ENCODE data around the gene PDIA2. TPM values are rescaled to one million over a fixed set of nuclear protein-coding genes. Genes with fewer than 3 reads are reported as not detected.

The PDIA2 gene
- total RNA-seq, 1 experiment from 2014 or later, result 1.1 TPM

DNA sequence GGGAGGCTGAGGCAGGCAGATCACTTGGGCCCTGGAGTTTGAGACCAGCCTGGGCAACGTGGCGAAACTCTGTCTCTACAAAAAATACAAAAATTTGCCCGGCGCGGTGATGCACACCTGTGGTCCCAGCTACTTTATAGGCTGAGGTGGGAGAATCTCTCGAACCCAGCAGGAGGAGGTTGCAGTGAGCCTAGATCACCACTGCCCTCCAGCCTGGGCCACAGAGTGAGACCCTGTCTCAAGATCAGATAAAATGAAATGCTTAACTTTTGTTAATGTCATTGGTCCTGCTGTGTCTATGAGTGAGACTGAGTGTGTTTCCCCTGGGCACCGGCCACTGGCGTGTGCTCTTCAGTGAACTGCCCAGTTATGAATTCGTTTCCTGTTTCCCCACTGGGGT is 37.9 kb upstream of the PDIA2 start:
- intact Hi-C loops (cut with micrococcal nuclease; ENCODE audit: unreplicated experiment), result no loop called here
- DNase-seq (ENCODE audit: low read depth, low spot score) (no peak), ATAC-seq (no peak)
- H3K4me1 ChIP-seq (ENCODE audit: control insufficient read depth, insufficient read depth, low read length), result peaks cover under 1% of the 10 kb centered on the region; the same call in 1 of the 2 replicates
- ChIA-PET CTCF (no interaction called here), POLR2A (interaction anchor here (0.6 kb wide), 1 partner anchor 11 kb away, joined by 3 read pairs; no protein-coding TSS in a partner anchor)
- H3K36me3 ChIP-seq (ENCODE audit: control insufficient read depth, insufficient read depth, low read length), result no peaks in the 10 kb centered on the region
- H3K9me3 ChIP-seq (ENCODE audit: control insufficient read depth, insufficient read depth, low read depth, low read length), result no peaks in the 10 kb centered on the region
- H3K4me3 ChIP-seq (ENCODE audit: low read depth in 2 of 2, low read length in 2 of 2), result no peak overlapping the region
- in situ Hi-C loops (cut with HindIII; ENCODE audit: low pct_unique_long_range_greater_than_20kb, low sequenced_read_pairs), result no loop called here
- no peak for TF ChIP-seq SIN3A (IDR thresholded peaks at IDR 0.05; ENCODE audit: borderline replicate concordance, insufficient read depth, low read depth, low read length)
- TF ChIP-seq, protein P1, sequence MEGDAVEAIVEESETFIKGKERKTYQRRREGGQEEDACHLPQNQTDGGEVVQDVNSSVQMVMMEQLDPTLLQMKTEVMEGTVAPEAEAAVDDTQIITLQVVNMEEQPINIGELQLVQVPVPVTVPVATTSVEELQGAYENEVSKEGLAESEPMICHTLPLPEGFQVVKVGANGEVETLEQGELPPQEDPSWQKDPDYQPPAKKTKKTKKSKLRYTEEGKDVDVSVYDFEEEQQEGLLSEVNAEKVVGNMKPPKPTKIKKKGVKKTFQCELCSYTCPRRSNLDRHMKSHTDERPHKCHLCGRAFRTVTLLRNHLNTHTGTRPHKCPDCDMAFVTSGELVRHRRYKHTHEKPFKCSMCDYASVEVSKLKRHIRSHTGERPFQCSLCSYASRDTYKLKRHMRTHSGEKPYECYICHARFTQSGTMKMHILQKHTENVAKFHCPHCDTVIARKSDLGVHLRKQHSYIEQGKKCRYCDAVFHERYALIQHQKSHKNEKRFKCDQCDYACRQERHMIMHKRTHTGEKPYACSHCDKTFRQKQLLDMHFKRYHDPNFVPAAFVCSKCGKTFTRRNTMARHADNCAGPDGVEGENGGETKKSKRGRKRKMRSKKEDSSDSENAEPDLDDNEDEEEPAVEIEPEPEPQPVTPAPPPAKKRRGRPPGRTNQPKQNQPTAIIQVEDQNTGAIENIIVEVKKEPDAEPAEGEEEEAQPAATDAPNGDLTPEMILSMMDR (IDR thresholded peaks at IDR 0.05), result no peak
- no peak for TF ChIP-seq POLR2AphosphoS5 (IDR thresholded peaks at IDR 0.05; ENCODE audit: low read depth, low read length)
- TF ChIP-seq, protein P2, sequence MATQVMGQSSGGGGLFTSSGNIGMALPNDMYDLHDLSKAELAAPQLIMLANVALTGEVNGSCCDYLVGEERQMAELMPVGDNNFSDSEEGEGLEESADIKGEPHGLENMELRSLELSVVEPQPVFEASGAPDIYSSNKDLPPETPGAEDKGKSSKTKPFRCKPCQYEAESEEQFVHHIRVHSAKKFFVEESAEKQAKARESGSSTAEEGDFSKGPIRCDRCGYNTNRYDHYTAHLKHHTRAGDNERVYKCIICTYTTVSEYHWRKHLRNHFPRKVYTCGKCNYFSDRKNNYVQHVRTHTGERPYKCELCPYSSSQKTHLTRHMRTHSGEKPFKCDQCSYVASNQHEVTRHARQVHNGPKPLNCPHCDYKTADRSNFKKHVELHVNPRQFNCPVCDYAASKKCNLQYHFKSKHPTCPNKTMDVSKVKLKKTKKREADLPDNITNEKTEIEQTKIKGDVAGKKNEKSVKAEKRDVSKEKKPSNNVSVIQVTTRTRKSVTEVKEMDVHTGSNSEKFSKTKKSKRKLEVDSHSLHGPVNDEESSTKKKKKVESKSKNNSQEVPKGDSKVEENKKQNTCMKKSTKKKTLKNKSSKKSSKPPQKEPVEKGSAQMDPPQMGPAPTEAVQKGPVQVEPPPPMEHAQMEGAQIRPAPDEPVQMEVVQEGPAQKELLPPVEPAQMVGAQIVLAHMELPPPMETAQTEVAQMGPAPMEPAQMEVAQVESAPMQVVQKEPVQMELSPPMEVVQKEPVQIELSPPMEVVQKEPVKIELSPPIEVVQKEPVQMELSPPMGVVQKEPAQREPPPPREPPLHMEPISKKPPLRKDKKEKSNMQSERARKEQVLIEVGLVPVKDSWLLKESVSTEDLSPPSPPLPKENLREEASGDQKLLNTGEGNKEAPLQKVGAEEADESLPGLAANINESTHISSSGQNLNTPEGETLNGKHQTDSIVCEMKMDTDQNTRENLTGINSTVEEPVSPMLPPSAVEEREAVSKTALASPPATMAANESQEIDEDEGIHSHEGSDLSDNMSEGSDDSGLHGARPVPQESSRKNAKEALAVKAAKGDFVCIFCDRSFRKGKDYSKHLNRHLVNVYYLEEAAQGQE (IDR thresholded peaks at IDR 0.05; ENCODE audit: insufficient read depth in 1 of 2, low read depth in 2 of 2, low read length in 1 of 2), result no peak
- no peak for TF ChIP-seq TCF7L2 (IDR thresholded peaks at IDR 0.05; ENCODE audit: low read depth, low read length)
- H3K27me3 ChIP-seq (ENCODE audit: control insufficient read depth, insufficient read depth, low read length), result no peaks in the 10 kb centered on the region
- no TSS peak for BruUV-seq (replicated peaks)
- H3K27ac ChIP-seq (ENCODE audit: low read length), result no peak overlapping the region

DNA sequence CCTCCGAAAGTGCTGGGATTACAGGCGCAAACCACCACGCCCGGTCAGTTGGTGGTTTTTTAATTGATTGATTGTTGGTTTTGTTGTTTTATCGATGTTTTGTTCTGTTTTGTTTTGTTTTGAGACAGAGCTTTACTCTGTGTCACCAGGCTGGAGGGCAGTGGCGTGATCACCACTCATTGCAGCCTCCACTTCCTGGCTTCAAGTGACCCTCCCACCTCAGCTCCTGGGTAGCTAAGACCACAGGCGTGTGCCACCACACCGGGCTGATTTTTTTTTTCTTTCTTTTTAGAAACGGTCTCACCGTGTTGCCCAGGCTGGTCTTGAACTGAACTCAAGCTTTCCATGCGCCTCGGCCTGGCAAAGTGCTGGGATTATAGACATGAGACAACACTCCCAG is 35.9 kb upstream of the PDIA2 start:
- CTCF ChIA-PET, result no interaction called here
- no peaks in the 10 kb centered on the region for H3K4me1 ChIP-seq (ENCODE audit: control insufficient read depth, insufficient read depth, low read length)
- ATAC-seq (no peak), DNase-seq (ENCODE audit: low read depth, low spot score) (no peak)
- TF ChIP-seq POLR2AphosphoS5 (IDR thresholded peaks at IDR 0.05; ENCODE audit: low read depth, low read length), result no peak
- TF ChIP-seq, protein P1 (IDR thresholded peaks at IDR 0.05), result no peak
- no peak for TF ChIP-seq SIN3A (IDR thresholded peaks at IDR 0.05; ENCODE audit: borderline replicate concordance, insufficient read depth, low read depth, low read length)
- TF ChIP-seq, protein P2 (IDR thresholded peaks at IDR 0.05; ENCODE audit: insufficient read depth in 1 of 2, low read depth in 2 of 2, low read length in 1 of 2), result no peak
- TF ChIP-seq TCF7L2 (IDR thresholded peaks at IDR 0.05; ENCODE audit: low read depth, low read length), result no peak
- no peak overlapping the region for H3K4me3 ChIP-seq (ENCODE audit: low read depth in 2 of 2, low read length in 2 of 2)
- no TSS peak for BruUV-seq (replicated peaks)
- H3K9me3 ChIP-seq (ENCODE audit: control insufficient read depth, insufficient read depth, low read depth, low read length), result no peaks in the 10 kb centered on the region
- no peaks in the 10 kb centered on the region for H3K27me3 ChIP-seq (ENCODE audit: control insufficient read depth, insufficient read depth, low read length)
- intact Hi-C loops (cut with micrococcal nuclease; ENCODE audit: unreplicated experiment) (no loop called here), in situ Hi-C loops (cut with HindIII; ENCODE audit: low pct_unique_long_range_greater_than_20kb, low sequenced_read_pairs) (no loop called here)
- H3K36me3 ChIP-seq (ENCODE audit: control insufficient read depth, insufficient read depth, low read length), result no peaks in the 10 kb centered on the region
- H3K27ac ChIP-seq (ENCODE audit: low read length), result no peak overlapping the region
- POLR2A ChIA-PET, result no interaction called here
